HepG2 (cell line): ENCODE data around the gene GLG1. TPM values are rescaled to one million over a fixed set of nuclear protein-coding genes. Genes with fewer than 3 reads are reported as not detected.

Experiments
- CBFB ChIP-seq: sonication (generic); formaldehyde crosslinking; IDR thresholded peaks from 2 replicates; pipeline ENCODE4 v1.4.0; 2020; ENCODE audit warnings: missing genetic modification reagents
- HDAC1 ChIP-seq: sonication (generic); formaldehyde crosslinking; IDR thresholded peaks from 2 replicates; pipeline ENCODE4 v1.5.1; 2020; ENCODE audit warnings: mild to moderate bottlenecking, missing genetic modification reagents
- HOXA5 ChIP-seq: sonication (generic); formaldehyde crosslinking; IDR thresholded peaks from 2 replicates; pipeline ENCODE4 v1.4.0; 2020; ENCODE audit warnings: missing genetic modification reagents
- KLF12 ChIP-seq: sonication (generic); formaldehyde crosslinking; IDR thresholded peaks from 2 replicates; pipeline ENCODE4 v1.4.0; 2020; ENCODE audit warnings: missing genetic modification reagents, borderline replicate concordance
- MAFG ChIP-seq: sonication (generic); formaldehyde crosslinking; IDR thresholded peaks from 2 replicates; pipeline ENCODE4 v1.5.1; 2020; ENCODE audit warnings: mild to moderate bottlenecking, missing genetic modification reagents
- MAZ ChIP-seq, 2 experiments: sonication (generic) in 1 of 2; formaldehyde crosslinking in 1 of 2; IDR thresholded peaks; 2 replicates each; pipeline versions ENCODE4 v1.5.0 to v1.6.1; 2012 to 2020; ENCODE audit warnings: low read depth in 2 of 2, mild to moderate bottlenecking in 2 of 2, borderline replicate concordance in 1 of 2, improper control_type of control experiment in 1 of 2, low read length in 1 of 2, missing genetic modification reagents in 1 of 2, moderate library complexity in 1 of 2
- MYC ChIP-seq: sonication (generic); formaldehyde crosslinking; IDR thresholded peaks from 2 replicates; pipeline ENCODE4 v1.9.0; 2021; ENCODE audit warnings: missing genetic modification reagents, borderline replicate concordance
- SAP130 ChIP-seq: IDR thresholded peaks from 2 replicates; pipeline ENCODE4 v1.6.1; 2016; ENCODE audit warnings: low read depth
- SIN3B ChIP-seq: fragments of 150-350 bp; IDR thresholded peaks from 2 replicates; pipeline ENCODE4 v1.6.1; 2014; ENCODE audit warnings: low read length
- STAG1 ChIP-seq: sonication (generic); formaldehyde crosslinking; IDR thresholded peaks from 2 replicates; pipeline ENCODE4 v1.4.0; 2020; ENCODE audit warnings: missing genetic modification reagents
- ZNF121 ChIP-seq: sonication (generic); formaldehyde crosslinking; IDR thresholded peaks from 2 replicates; pipeline ENCODE4 v1.5.0; 2020; ENCODE audit warnings: mild to moderate bottlenecking, missing genetic modification reagents
- ZNF333 ChIP-seq: sonication (generic); formaldehyde crosslinking; IDR thresholded peaks from 2 replicates; pipeline ENCODE4 v1.4.0; 2020; ENCODE audit warnings: mild to moderate bottlenecking, missing genetic modification reagents, borderline replicate concordance
- ZNF652 ChIP-seq: IDR thresholded peaks from 2 replicates; pipeline ENCODE4 v1.6.1; 2016; ENCODE audit warnings: low read depth, borderline replicate concordance
- polyA plus RNA-seq, 8 experiments: library from polyadenylated mRNA; depleted of rRNA in 3 of 8; stranded (reverse) in 7 of 8; unstranded in 1 of 8; fragments of >200 nt; fragmentation: Illumina TruSeq in 4 of 8; extraction: Trizol in 4 of 8; gene quantifications; 2 replicates each; pipeline versions ENCODE4 v1.2.1 to v1.2.3, GENCODE V29; 2011 to 2016; ENCODE audit warnings: low read depth in 4 of 8, missing spikeins in 1 of 8, mixed read lengths in 1 of 8; ENCODE audit not compliant: insufficient read depth in 1 of 8
- total RNA-seq, 5 experiments: library from RNA; depleted of rRNA; stranded (reverse); fragments of >200 nt; fragmentation: Illumina TruSeq; extraction: Trizol; gene quantifications; 2 replicates each; pipeline ENCODE4 v1.2.3, GENCODE V29; 2016; ENCODE audit warnings: low read depth in 1 of 5
- TF ChIP-seq, protein P1 (sequence below): sonication (generic); formaldehyde crosslinking; IDR thresholded peaks from 2 replicates; pipeline ENCODE4 v1.5.0; 2020; ENCODE audit warnings: missing genetic modification reagents
- TF ChIP-seq, protein P2 (sequence below): sonication (generic); formaldehyde crosslinking; IDR thresholded peaks from 2 replicates; pipeline ENCODE4 v1.8.0; 2022; ENCODE audit warnings: missing genetic modification reagents, mild to moderate bottlenecking, borderline replicate concordance
- TF ChIP-seq, protein P3 (sequence below): IDR thresholded peaks from 2 replicates; pipeline ENCODE4 v1.6.1; 2016
- TF ChIP-seq, protein P4 (sequence below): sonication (generic); formaldehyde crosslinking; IDR thresholded peaks from 2 replicates; pipeline ENCODE4 v1.4.0; 2020; ENCODE audit warnings: missing genetic modification reagents
- TF ChIP-seq, protein P5 (sequence below): sonication (generic); formaldehyde crosslinking; IDR thresholded peaks from 2 replicates; pipeline ENCODE4 v1.5.0; 2020; ENCODE audit warnings: missing genetic modification reagents, mild to moderate bottlenecking, borderline replicate concordance

The GLG1 gene
- total and polyA plus RNA-seq, 2 of the 13 experiments (the other 11 are each of a cell fraction or from before 2014, with no cell fraction given), result 87.7 to 141 TPM

DNA sequence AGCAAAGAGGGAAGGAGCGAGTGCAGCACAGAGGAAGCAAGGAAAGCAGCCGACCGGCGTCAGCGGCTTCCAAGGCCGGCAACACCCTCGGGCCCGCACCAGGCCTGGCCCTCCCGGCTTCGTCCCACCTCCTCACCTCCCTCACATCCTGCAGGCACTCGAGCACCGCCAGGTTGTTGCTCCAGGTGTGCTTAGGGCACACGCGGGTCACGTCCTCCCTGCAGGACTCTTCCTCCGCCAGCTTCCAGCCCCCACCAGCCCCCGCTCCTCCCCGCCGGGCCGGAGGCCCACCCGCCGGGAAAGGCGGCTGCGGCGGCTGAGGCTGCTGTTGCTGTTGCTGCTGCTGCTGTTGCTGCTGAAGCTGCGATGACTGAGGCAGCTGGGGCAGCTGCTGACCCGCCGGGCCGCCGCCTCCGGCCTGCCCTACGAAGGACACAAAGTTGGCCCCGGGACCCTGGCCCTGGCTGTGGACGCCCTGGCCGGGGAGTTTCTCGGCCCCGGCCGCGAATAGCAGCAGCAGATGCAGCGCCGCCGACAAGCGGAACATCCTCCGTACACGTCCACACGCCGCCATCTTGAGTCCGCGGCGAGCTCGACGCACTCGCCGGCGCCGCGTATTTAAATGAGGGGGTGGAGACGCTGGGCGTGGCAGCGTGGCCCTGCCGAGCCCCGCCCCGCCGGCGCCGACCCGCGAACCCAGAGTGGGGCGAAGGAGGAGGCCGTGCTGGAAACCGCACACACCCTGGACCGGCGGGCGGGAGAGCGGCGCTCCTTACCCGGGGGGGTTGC lies at the start of gene GLG1 (continued):
- no peak for TF ChIP-seq MAZ (IDR thresholded peaks at IDR 0.05; ENCODE audit: borderline replicate concordance, low read depth, low read length)
- TF ChIP-seq MAZ (CRISPR knock-in tag; IDR thresholded peaks at IDR 0.05; ENCODE audit: low read depth), result no peak; the same call in none of the 2 replicates
- TF ChIP-seq, protein P1, sequence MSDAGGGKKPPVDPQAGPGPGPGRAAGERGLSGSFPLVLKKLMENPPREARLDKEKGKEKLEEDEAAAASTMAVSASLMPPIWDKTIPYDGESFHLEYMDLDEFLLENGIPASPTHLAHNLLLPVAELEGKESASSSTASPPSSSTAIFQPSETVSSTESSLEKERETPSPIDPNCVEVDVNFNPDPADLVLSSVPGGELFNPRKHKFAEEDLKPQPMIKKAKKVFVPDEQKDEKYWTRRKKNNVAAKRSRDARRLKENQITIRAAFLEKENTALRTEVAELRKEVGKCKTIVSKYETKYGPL (CRISPR knock-in tag), result no peak; the same call in 1 of the 2 replicates
- peak; percentile 22 for TF ChIP-seq ZNF121 (CRISPR knock-in tag)
- TF ChIP-seq CBFB (CRISPR knock-in tag), result peak; percentile 36; the same call in 1 of the 2 replicates
- TF ChIP-seq MYC (CRISPR knock-in tag), result peak; percentile 94
- TF ChIP-seq SIN3B, result peak; percentile 35; the same call in 1 of the 2 replicates
- TF ChIP-seq, protein P2, sequence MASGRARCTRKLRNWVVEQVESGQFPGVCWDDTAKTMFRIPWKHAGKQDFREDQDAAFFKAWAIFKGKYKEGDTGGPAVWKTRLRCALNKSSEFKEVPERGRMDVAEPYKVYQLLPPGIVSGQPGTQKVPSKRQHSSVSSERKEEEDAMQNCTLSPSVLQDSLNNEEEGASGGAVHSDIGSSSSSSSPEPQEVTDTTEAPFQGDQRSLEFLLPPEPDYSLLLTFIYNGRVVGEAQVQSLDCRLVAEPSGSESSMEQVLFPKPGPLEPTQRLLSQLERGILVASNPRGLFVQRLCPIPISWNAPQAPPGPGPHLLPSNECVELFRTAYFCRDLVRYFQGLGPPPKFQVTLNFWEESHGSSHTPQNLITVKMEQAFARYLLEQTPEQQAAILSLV (CRISPR knock-in tag), result peak; percentile 95
- 0 out of 2 replicates have a peak, but pooled peaks have one; percentile 16 for TF ChIP-seq ZNF333 (CRISPR knock-in tag)
- TF ChIP-seq HOXA5, result peak; percentile 94
- TF ChIP-seq, protein P3, sequence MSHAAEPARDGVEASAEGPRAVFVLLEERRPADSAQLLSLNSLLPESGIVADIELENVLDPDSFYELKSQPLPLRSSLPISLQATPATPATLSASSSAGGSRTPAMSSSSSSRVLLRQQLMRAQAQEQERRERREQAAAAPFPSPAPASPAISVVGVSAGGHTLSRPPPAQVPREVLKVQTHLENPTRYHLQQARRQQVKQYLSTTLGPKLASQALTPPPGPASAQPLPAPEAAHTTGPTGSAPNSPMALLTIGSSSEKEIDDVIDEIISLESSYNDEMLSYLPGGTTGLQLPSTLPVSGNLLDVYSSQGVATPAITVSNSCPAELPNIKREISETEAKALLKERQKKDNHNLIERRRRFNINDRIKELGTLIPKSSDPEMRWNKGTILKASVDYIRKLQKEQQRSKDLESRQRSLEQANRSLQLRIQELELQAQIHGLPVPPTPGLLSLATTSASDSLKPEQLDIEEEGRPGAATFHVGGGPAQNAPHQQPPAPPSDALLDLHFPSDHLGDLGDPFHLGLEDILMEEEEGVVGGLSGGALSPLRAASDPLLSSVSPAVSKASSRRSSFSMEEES (CRISPR knock-in tag), result peak; percentile 46
- TF ChIP-seq MAFG (CRISPR knock-in tag), result no peak
- peak; percentile 36; the same call in 1 of the 2 replicates for TF ChIP-seq STAG1 (CRISPR knock-in tag)
- TF ChIP-seq, protein P4, sequence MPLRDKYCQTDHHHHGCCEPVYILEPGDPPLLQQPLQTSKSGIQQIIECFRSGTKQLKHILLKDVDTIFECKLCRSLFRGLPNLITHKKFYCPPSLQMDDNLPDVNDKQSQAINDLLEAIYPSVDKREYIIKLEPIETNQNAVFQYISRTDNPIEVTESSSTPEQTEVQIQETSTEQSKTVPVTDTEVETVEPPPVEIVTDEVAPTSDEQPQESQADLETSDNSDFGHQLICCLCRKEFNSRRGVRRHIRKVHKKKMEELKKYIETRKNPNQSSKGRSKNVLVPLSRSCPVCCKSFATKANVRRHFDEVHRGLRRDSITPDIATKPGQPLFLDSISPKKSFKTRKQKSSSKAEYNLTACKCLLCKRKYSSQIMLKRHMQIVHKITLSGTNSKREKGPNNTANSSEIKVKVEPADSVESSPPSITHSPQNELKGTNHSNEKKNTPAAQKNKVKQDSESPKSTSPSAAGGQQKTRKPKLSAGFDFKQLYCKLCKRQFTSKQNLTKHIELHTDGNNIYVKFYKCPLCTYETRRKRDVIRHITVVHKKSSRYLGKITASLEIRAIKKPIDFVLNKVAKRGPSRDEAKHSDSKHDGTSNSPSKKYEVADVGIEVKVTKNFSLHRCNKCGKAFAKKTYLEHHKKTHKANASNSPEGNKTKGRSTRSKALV (CRISPR knock-in tag), result peak; percentile 60; the same call in 1 of the 2 replicates
- TF ChIP-seq, protein P5, sequence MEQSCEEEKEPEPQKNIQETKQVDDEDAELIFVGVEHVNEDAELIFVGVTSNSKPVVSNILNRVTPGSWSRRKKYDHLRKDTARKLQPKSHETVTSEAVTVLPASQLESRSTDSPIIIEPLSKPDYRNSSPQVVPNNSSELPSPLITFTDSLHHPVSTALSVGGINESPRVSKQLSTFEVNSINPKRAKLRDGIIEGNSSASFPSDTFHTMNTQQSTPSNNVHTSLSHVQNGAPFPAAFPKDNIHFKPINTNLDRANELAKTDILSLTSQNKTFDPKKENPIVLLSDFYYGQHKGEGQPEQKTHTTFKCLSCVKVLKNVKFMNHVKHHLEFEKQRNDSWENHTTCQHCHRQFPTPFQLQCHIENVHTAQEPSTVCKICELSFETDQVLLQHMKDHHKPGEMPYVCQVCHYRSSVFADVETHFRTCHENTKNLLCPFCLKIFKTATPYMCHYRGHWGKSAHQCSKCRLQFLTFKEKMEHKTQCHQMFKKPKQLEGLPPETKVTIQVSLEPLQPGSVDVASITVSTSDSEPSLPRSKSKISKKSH (CRISPR knock-in tag), result peak; percentile 21; the same call in 1 of the 2 replicates
- no peak for TF ChIP-seq ZNF652 (CRISPR knock-in tag)
- TF ChIP-seq HDAC1 (CRISPR knock-in tag), result peak; percentile 92
- TF ChIP-seq KLF12 (CRISPR knock-in tag), result peak; percentile 93; the same call in 1 of the 2 replicates
- TF ChIP-seq SAP130 (CRISPR knock-in tag), result peak; percentile 87; the same call in 1 of the 2 replicates
